Medulla oblongata (tissue), 1 donor: Measurements from ENCODE around the gene TULP4.
"Not testable (repeated sequence)": the region's sequence is repeated elsewhere in the genome, so short reads cannot be mapped to it uniquely, and the experiment has no call there.

Experiments
- DNase-seq: peaks from one replicate; pipeline ENCODE4 v3.0.0-alpha.2; 2015; ENCODE audit errors: extremely low spot score

The TULP4 gene

GRCh38 chr6:158522616-158523015 is 210.4 kb downstream of the TULP4 start:
- DNase-seq = no peak

- no peak for DNase-seq
These were observed 212.0 kb downstream of the TULP4 start for GRCh38 chr6:158524311-158524710.

GRCh38 chr6:158527858-158528257 is 215.6 kb downstream of the TULP4 start:
- not testable (repeated sequence) for DNase-seq

- DNase-seq = no peak
These were observed 216.6 kb downstream of the TULP4 start for GRCh38 chr6:158528826-158529225.

GRCh38 chr6:158529629-158530028 is 217.4 kb downstream of the TULP4 start:
- DNase-seq = no peak

GRCh38 chr6:158531566-158531965 is 219.3 kb downstream of the TULP4 start:
- no peak for DNase-seq

GRCh38 chr6:158531970-158532369 is 219.7 kb downstream of the TULP4 start:
- no peak for DNase-seq

GRCh38 chr6:158536084-158536890 is 224.0 kb downstream of the TULP4 start:
- peak; percentile 45 for DNase-seq

- no peak for DNase-seq
These were observed 224.9 kb downstream of the TULP4 start for GRCh38 chr6:158536891-158537798.

- DNase-seq = no peak
These were observed 226.5 kb downstream of the TULP4 start for GRCh38 chr6:158538741-158539140.

GRCh38 chr6:158539413-158539812 is 227.1 kb downstream of the TULP4 start:
- no peak for DNase-seq

- no peak for DNase-seq
These were observed 227.6 kb downstream of the TULP4 start for GRCh38 chr6:158539881-158540280.

- no peak for DNase-seq
These were observed 231.4 kb downstream of the TULP4 start for GRCh38 chr6:158543606-158544185.

GRCh38 chr6:158544428-158544827 is 232.2 kb downstream of the TULP4 start:
- no peak for DNase-seq

GRCh38 chr6:158545043-158545966 is 233.0 kb downstream of the TULP4 start:
- no peak for DNase-seq

GRCh38 chr6:158548418-158549161 is 236.3 kb downstream of the TULP4 start:
- DNase-seq = no peak

GRCh38 chr6:158552055-158552795 is 240.0 kb downstream of the TULP4 start:
- DNase-seq = no peak

- DNase-seq = no peak
These were observed 240.5 kb downstream of the TULP4 start for GRCh38 chr6:158552796-158553138.

GRCh38 chr6:158554611-158555361 is 242.5 kb downstream of the TULP4 start:
- no peak for DNase-seq
